ENCODE results near the gene XYLT1. TPM values are rescaled to one million over a fixed set of nuclear protein-coding genes. Genes with fewer than 3 reads are reported as not detected.

Gene XYLT1
- total RNA-seq, 2 donors from 2014 or later = 32.4 to 33.1 TPM

GRCh38 chr16:17266608-17267313 is 204.0 kb downstream of the XYLT1 start:
- intact Hi-C loops (cut with DNase I) = no loop called here
- DNase-seq (ENCODE audit: low spot score) = no peak

- intact Hi-C loops (cut with DNase I) = no loop called here
- DNase-seq (ENCODE audit: low spot score) = no peak
These were observed 205.6 kb downstream of the XYLT1 start for GRCh38 chr16:17265154-17265553.

GRCh38 chr16:17261197-17261858 is 209.4 kb downstream of the XYLT1 start:
- intact Hi-C loops (cut with DNase I) = no loop called here
- no peak for DNase-seq (ENCODE audit: low spot score)

GRCh38 chr16:17260276-17260849 is 210.4 kb downstream of the XYLT1 start:
- intact Hi-C loops (cut with DNase I) = no loop called here
- DNase-seq (ENCODE audit: low spot score) = no peak

GRCh38 chr16:17259751-17260270 is 210.9 kb downstream of the XYLT1 start:
- no peak for DNase-seq (ENCODE audit: low spot score)
- intact Hi-C loops (cut with DNase I) = no loop called here

- no peak for DNase-seq (ENCODE audit: low spot score)
- intact Hi-C loops (cut with DNase I) = no loop called here
These were observed 211.7 kb downstream of the XYLT1 start for GRCh38 chr16:17258848-17259713.

- intact Hi-C loops (cut with DNase I) = no loop called here
These were observed 212.6 kb downstream of the XYLT1 start for GRCh38 chr16:17258077-17258599.

DNA sequence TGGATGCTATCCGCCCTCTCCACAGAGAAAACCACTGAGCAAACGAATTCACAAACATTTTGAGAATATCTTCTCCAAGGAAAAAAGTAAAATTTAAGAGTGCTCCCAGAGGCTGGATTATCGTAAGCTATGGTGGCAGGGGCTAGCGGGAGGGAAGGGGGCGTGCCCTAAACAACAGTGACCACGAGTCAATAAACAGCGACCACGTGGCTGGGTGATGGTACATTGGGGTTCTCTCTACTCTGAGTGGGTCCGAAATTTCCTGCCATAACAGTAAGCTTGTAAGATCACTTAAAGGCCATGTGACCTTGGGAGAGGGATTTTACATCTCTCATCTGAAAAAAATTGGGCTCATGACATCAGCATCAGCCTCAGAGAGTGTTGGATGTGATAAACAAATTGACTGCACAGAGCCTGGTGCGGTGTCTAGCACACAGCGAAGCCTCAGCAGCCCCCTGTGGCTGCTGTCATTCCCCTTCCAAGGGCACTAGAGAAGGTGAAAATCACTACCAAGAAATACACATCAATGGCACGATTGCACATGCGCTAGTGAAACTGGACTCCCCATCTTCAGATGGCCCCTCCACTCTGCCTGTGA is 213.2 kb downstream of the XYLT1 start:
- intact Hi-C loops (cut with DNase I) = no loop called here

More at GRCh38 chr16:17258077-17258599, 212.6 kb downstream of the XYLT1 start:
- no peak for DNase-seq (ENCODE audit: low spot score)

DNA sequence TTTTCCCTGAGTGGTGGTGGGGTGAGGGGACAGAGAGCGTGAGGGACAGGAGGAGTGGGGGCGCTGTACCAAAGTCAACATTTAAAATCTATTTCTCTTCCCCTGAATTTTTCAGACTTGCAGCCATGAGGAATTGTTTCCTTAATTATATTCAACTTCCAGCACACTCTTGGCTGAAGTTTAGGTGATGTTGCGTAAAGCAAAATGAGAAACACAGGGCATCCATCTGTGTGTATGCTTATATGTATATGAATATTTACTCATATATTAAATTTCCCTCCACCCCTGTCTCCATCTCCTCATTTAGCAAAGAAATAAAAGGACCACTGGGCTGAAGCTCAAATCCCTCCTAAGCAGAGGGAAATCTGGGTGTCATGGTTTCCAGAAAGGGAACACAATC is 218.1 kb downstream of the XYLT1 start:
- DNase-seq (ENCODE audit: low spot score) = no peak
- intact Hi-C loops (cut with DNase I) = no loop called here

More for the DNA sequence above, 213.2 kb downstream of the XYLT1 start:
- no peak for DNase-seq (ENCODE audit: low spot score)

- intact Hi-C loops (cut with DNase I) = no loop called here
- DNase-seq (ENCODE audit: low spot score) = no peak
These were observed 218.7 kb downstream of the XYLT1 start for GRCh38 chr16:17252064-17252463.

DNA sequence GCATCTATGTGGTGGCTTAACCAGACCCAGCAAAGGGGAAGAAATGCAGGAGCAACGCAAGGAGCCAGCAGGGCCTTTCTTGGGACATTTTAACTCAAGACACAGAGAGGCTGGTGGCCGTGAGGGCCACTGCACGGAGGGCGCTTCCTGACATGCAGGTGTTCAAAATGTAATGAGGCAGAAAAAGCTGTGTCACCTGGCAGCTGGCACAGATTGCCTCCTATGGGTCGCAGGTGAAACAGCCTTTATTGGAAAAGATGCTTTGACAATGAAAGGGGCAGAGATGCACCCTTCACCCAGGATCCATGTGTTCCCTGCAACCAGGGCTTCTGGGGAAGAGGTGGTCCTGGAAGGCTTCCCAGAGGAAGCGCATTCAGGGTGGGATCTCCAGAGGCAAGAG is 219.3 kb downstream of the XYLT1 start:
- intact Hi-C loops (cut with DNase I) = no loop called here
- no peak for DNase-seq (ENCODE audit: low spot score)

DNA sequence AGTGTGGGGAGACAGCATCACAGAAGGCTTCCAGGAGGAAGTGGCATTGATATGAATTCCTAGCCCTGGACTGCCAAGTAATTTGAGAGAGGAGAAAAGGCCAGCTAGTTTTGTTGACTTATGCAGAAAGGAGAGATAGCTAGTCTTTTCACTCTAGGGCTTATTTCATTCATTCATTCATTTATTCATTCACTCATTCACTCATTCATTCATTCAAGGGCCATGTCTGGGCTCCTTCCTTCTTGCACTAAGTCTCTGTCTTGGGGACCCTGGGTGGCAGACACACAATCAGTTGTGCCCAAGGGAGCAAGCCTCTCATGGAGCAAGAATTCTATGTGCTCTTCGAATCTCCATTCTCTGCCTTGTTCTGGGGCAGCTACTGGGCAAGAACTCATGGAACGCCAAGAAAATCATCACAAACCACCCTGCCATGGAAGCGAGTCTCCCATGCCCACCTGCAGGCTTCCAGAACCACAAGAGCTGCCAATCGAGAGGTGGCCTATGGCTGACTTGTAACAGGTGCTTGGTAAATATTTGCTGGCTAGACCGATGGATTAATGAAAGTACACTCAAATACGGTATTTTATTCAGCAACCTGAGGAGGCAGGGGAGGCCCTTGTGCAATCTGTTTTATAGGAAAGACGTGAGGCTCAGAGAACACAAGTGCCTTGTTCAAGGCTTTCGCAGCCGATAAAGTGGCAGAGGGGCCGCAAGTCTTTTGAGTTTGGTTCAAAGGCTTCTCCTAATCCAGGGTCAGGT is 223.6 kb downstream of the XYLT1 start:
- DNase-seq (ENCODE audit: low spot score) = no peak
- intact Hi-C loops (cut with DNase I) = no loop called here

DNA sequence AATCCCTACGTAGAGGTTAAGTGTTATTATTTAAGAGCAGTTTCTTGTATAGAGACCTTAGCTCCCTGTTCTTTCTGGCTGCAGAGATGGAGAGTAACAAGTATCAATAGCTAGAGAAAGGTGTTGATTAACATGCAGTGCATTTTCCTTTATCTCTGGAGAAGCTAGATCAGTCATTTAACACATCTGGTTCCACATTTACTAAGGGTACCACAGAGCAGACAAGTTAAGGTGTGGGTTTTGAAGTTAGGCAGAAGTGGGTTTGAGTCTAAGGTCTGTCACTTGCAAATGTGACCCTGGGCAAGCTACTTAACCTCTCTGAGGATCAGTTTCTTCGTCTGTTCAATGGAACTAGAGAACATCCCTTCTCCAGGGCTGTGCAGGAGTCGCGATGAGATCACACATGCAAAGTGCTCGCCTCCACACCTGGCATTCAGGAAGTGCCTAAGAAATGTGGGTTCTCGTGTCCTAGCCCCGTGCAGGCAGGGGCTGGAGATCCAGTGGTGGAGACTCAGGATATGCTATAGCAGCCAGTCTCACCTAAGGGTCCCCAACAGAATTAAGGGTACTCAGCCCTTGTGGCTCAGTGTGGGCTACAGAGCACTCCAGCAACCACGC is 224.4 kb downstream of the XYLT1 start:
- intact Hi-C loops (cut with DNase I) = no loop called here
- no peak for DNase-seq (ENCODE audit: low spot score)

DNA sequence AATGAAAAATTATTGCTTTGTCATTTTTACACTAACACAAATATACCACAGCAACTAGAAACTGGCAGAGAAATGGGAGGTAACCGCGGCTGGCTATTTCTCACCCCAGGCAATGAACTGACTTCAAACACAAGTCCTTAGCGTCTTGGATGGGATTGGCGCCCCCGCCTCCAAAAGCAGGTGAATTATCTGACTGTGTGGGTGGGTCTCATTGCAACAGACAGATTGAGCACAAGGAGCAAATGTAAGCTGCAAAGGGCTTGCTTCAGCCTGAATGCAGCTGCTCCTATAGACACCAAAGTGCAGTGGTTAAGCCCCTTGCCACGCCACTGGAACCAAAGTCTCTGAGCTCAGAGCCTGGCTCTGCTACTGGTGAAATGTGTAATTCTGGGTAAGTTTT is 225.0 kb downstream of the XYLT1 start:
- no peak for DNase-seq (ENCODE audit: low spot score)
- intact Hi-C loops (cut with DNase I) = no loop called here

DNA sequence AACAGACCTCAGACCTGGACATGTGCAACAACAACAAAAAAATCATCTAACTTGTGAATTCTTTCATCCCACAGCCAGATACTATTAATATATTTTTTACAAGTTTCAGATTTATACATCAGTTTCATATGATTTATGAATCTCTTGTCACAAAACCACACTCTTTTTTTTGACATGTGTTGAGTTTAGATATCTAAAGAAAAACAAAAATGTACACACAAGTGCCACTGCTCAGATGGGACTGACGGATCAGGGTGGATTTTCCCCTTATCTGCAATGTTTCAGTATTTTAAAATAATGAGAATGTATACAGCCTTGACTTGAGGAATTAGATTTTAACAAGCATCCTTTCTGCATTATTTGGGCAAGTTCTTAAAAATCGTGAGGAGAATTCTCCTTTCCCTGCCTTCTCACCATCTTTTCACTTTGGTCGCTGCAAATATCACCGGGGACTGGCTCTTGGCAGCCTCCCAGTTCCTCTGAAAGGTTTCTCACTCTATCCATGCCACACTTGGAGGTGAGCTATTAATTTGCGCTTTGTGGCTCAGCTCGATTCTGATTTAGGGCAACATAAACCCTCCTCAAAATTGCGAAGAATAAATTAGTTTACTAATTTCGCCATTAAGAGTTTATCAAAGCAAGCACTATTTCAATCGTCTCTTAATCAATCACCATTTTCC is 225.7 kb downstream of the XYLT1 start:
- intact Hi-C loops (cut with DNase I) = no loop called here

GRCh38 chr16:17241264-17241835 is 229.4 kb downstream of the XYLT1 start:
- no peak for DNase-seq (ENCODE audit: low spot score)
- intact Hi-C loops (cut with DNase I) = no loop called here

More for the DNA sequence above, 225.7 kb downstream of the XYLT1 start:
- DNase-seq (ENCODE audit: low spot score) = no peak
